ENCODE data around the gene TTC21A.
"Not testable (repeated sequence)": the region's sequence is repeated elsewhere in the genome, so short reads cannot be mapped to it uniquely, and the experiment has no call there.

The TTC21A gene

DNA sequence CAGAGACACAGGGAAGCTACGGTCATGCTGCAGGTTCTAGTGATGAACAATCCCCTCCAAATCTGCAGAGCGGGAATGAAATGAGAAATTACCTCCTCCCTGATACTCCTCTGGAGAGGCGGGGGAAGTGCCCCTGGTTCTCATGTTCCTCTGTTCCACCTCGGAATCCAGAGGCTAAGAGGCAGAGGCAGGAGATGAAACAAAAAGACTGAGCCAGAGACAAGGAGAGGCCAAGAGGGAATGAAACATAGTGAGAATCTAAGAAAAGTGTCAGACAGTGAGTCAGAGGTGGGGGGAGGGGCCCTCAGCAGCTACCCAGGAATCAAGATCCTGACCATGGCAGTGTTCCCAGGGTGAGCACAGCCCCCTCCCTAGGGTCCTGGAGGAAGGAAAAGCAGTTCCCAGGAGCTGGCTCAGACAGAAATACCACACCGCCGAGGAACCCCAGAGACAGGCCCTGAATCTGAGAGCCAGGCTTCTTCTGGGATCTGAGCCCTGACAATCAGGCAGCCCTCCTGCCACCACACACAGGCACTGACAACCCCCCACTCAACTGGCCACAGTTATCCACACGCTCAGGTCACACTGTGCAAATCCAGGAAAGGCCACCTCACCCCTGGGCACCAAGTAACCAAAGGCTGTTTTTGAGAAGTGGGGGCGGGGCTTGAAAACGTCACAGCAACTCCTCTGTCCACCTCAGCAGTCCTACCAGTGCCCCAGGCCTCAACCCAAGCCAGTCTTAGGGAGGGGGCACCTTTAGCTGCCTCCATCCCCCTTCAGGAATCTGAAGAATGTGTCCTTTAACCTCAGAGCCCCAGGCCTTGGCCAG is 43.5 kb downstream of the TTC21A start:
- DNase-seq (ENCODE audit: low read depth in 2 of 2): peak; percentile 60

GRCh38 chr3:39153977-39154279 is 46.4 kb downstream of the TTC21A start:
- no peak for DNase-seq (ENCODE audit: low read depth in 2 of 2)

DNA sequence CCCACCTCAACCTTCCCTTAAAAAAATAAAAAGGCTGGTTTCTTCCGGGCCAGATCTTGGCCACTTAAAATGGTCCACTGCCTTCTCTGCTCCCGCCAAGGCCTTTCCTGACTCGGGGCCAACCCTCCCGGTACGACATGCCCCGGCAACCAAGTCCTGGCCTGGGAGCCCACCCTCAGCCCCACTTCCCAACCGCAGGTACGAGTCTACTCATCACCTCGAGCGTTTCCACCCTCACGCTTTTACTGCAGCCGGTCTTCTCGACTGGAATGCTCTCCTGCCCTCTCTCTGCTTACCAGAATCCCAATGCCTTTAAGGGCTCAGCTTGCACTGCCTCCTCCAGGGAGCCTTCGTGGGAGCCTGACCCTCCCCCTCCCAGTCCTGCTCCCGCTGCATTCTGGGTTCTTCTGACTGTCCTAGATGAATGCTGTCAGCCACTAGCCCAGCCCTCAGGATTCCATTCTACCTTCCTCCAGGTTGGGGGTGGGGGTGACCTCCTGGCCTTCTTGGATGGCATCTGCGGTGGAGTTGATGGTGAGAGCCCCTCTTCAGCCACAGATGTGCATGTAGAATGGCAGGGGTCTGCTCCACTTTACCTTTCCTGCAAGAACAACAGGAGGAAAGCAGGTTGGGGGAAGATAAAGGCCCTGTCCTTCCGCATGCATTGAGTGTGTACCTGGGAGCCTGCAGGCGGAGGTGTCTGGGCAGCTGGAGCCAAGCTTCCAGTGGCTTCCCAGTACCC is 47.0 kb downstream of the TTC21A start:
- DNase-seq (ENCODE audit: low read depth in 2 of 2): no peak

DNA sequence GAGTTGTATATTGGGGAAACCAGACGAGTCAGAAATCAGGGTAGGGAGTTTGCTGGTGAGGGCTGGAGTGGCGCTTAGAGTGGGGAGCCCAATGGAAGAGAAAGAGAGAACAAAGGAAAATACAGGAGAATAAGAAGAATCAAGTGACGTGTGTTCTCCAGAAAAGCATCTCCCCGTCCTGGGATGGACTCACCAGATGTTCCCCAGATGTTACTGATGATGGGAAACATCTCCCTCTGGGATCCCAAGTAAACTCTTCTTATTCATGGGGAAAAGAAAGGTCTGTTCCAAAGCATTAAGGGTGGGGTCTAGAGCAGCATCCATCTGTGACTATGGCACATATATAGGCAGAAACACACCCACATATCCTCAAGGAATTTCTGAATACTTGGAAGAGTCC is 48.9 kb downstream of the TTC21A start:
- no peak for DNase-seq (ENCODE audit: low read depth in 2 of 2)

GRCh38 chr3:39157359-39157758 is 49.9 kb downstream of the TTC21A start:
- DNase-seq (ENCODE audit: low read depth in 2 of 2): no peak

GRCh38 chr3:39158148-39158715 is 50.8 kb downstream of the TTC21A start:
- no peak for DNase-seq (ENCODE audit: low read depth in 2 of 2)

GRCh38 chr3:39164414-39164813 is 56.9 kb downstream of the TTC21A start:
- DNase-seq (ENCODE audit: low read depth in 2 of 2): no peak

DNA sequence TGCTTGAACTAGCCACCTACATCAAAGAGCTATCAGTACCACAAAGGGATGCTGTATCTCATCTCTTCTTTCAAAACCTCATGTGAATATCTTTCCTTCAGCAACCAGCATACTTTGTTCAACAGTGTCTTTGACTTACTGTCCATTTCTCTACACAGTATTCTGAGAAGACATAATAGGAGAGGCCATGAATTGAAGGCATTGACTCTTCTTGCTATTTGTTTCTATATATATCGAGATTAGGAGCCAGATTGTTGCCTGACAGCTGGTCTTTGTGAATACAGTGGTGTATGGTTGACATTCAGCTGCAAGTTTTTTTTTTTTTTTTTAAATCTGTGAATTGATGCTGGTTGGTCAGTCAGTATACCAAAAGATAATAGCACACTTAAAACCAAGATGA is 58.0 kb downstream of the TTC21A start:
- no peak for DNase-seq (ENCODE audit: low read depth in 2 of 2)

DNA sequence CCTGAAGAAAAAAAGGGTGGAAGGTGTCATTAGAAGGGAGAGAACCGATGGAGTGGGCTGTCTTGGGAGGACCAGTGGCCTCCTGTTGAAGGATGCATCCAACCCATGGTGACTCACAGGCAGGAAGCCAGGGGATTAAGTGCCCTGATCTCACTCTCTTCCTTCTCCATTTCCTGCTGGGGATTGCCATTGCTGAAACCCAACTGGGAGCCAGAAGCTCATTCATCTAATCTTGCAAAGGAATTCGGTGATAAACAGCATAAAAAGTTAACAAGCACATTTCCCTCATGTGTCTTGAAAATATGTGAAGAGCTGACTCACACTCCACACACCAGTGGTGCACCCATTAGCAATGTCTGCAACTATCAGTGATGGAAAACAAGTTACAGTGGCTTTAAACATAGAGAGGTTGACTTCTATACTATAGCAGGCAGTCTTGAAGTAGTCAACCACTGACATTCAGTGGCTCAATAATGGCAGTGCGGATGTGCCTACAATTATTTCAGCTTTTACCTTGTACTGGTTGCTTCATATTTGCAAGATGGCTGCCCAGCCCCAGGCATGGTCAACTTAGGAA is 58.7 kb downstream of the TTC21A start:
- no peak for DNase-seq (ENCODE audit: low read depth in 2 of 2)

DNA sequence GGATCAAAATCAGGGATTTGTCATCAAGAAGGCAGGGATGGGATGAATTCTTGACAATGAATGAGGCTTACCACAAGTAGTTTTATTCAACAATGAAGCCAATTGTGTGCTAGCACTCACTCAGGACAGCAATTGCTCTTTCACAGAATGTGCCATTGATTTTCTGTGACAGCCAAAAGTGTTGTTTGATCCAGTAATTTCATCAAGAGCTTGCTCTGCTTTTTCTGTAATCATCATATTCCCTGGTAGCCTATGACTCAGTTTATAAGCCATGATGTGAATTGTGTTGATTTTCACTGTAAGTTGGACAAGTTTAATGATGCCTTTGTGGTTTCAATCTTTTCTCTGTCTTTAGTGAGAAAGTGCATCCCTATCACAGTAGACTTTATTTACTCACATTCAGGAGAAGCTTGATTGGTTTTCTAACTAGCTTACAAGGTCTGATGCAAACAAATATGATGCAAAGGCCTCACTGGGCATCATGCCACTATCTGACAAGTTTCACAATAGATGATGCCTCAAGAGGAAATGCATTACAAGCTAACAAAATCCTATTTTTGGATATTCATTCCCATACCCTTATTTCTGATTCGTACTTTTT is 59.6 kb downstream of the TTC21A start:
- DNase-seq (ENCODE audit: low read depth in 2 of 2): no peak

- no peak for DNase-seq (ENCODE audit: low read depth in 2 of 2)
Measured at GRCh38 chr3:39168156-39168780, 60.8 kb downstream of the TTC21A start.

- no peak for DNase-seq (ENCODE audit: low read depth in 2 of 2)
Measured at GRCh38 chr3:39169712-39170111, 62.2 kb downstream of the TTC21A start.

DNA sequence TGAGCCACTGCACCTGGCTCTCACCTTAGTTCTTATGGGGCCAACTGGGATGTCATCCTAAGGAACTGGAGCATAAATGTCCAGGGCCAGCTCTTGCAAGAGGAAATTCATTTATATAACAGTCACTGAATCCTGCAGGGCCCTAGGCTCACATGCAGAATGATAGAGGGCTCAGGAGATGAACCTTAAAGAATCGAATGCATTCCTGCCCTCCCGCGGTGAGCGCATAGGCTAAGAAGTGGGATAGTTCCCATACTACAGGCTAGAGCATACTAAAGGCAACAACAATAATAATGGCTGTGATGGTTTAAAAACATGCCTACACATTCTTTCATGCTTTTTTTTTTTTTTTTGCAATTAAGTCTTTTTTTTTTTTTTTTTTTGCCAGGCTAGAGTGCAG is 63.0 kb downstream of the TTC21A start:
- DNase-seq (ENCODE audit: low read depth in 2 of 2): no peak

GRCh38 chr3:39170877-39171276 is 63.4 kb downstream of the TTC21A start:
- DNase-seq (ENCODE audit: low read depth in 2 of 2): not testable (repeated sequence)

DNA sequence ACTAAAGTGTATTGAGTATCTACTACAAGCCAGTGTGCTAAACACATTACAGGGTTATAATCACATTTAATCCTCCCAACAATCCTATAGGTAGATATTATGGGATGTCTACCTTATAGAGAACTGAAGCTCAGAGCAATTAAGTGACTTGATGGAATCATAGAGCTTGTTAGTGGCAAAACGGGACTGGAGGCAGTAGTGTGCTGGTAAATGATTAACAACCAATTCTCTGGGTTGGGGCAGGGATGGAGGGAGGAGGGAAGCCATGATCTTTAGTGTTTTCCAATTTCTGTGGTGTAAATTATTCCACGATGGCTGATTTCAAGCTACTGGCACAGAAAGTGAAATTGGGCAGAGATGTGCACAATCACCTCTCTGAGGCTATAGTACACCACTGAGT is 64.4 kb downstream of the TTC21A start:
- no peak for DNase-seq (ENCODE audit: low read depth in 2 of 2)

DNA sequence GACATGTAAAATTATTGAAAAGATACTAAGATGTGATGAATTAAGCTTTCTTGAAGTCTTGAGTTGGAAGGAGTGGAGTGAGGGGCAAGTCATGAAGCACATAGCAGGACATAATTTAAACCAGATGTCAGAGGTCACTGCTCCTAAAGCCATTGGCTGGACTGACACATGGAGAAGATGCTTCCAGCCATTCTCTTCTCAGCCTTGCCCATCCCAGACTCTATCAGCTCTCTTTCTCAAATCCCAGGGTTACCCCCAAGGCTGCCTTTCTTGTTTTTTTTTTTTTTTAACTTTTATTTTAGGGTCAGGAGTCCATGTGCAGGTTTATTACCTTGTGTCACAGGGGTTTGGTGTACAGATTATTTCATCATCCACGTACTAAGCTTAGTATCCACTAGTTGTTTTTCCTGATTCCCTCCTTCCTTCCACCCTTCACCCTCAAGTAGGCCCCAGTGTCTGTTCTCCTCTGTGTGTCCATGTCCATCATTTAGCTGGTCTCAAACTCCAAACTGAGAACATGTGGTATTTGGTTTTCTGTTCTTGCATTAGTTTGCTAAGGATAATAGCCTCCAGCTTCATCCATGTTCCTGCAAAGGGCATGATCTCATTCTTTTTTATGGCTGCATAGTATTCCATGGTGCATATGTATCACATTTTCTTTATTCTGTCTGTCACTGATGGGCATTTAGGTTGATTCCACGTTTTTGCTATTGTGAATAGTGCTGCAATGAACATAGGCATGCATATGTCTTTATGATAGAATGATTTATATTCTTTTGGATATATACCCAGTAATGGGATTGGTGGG is 66.0 kb downstream of the TTC21A start:
- DNase-seq (ENCODE audit: low read depth in 2 of 2): no peak

- DNase-seq (ENCODE audit: low read depth in 2 of 2): no peak
Measured at GRCh38 chr3:39176025-39176714, 68.7 kb downstream of the TTC21A start.

GRCh38 chr3:39177708-39178332 is 70.3 kb downstream of the TTC21A start:
- DNase-seq (ENCODE audit: low read depth in 2 of 2): peak; percentile 62 to 73

DNA sequence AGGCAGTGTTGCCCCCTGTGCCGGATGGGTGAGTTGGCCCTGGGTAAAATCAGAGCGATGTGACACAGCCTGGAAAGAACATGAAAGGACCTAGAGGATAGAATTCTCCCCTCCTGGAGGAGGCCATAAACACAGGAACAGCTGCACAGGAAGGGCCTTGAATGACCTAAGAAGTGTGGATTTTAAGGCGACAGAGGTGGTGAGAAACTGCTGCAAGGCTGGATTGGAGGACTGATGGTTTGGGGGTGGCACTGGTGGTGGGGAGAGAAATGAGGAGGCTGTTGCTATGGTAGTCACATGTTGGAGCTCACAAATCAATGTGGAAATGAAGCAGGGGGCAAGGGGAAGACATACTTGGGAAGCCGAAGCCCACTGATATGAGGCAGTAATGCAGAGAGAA is 71.1 kb downstream of the TTC21A start:
- no peak for DNase-seq (ENCODE audit: low read depth in 2 of 2)

- no peak for DNase-seq (ENCODE audit: low read depth in 2 of 2)
Measured at GRCh38 chr3:39180183-39180545, 72.7 kb downstream of the TTC21A start.

Data from stimulated activated CD8-positive, alpha-beta memory T cell treated with anti-CD3 and anti-CD28 coated beads, Interleukin-2, amount 100 ng/mL, for 48 hours (primary cell).